Endothelial cell of umbilical vein (primary cell): ENCODE data around the gene OR52I2.

Source experiments
- CTCF ChIP-seq, 2 donors: IDR thresholded peaks; 1 replicate in 1 of 2; 2 replicates in 1 of 2; pipeline ENCODE4 v1.5.1; 2011; ENCODE audit warnings: low read length in 2 of 2, mild to moderate bottlenecking in 2 of 2, moderate library complexity in 2 of 2, control low read depth in 1 of 2, inconsistent platforms in 1 of 2, low read depth in 1 of 2; ENCODE audit not compliant: insufficient read depth in 1 of 2; ENCODE audit errors: extremely low read depth in 1 of 2
- EZH2 ChIP-seq: IDR thresholded peaks from 2 replicates; pipeline ENCODE4 v1.6.1; 2012; ENCODE audit warnings: borderline replicate concordance, low read depth, mild to moderate bottlenecking, moderate library complexity, low read length, inconsistent platforms; ENCODE audit not compliant: severe bottlenecking
- FOS ChIP-seq: IDR thresholded peaks from 2 replicates; pipeline ENCODE4 v1.6.1; 2011; ENCODE audit warnings: mild to moderate bottlenecking, low read length, moderate library complexity, borderline replicate concordance; ENCODE audit not compliant: insufficient read depth
- GATA2 ChIP-seq: IDR thresholded peaks from 2 replicates; pipeline ENCODE4 v1.7.0; 2011; ENCODE audit warnings: low read depth, mild to moderate bottlenecking, moderate library complexity, mixed read lengths, low read length; ENCODE audit not compliant: insufficient read length, insufficient read depth
- JUN ChIP-seq: IDR thresholded peaks from 2 replicates; pipeline ENCODE4 v1.6.1; 2011; ENCODE audit warnings: borderline replicate concordance, low read depth; ENCODE audit not compliant: insufficient read length, insufficient read depth
- MYC ChIP-seq: IDR thresholded peaks from one replicate; pipeline ENCODE4 v1.6.1; 2011; ENCODE audit warnings: mild to moderate bottlenecking, low read depth, low read length
- POLR2A ChIP-seq: IDR thresholded peaks from 2 replicates; pipeline ENCODE4 v1.6.1; 2012; ENCODE audit warnings: low read depth, mild to moderate bottlenecking, control low read depth, low read length
- POLR2AphosphoS5 ChIP-seq: IDR thresholded peaks from 2 replicates; pipeline ENCODE4 v1.6.1; 2012; ENCODE audit warnings: low read depth, mild to moderate bottlenecking, control low read depth, low read length, moderate library complexity; ENCODE audit not compliant: insufficient read depth
- TF ChIP-seq, protein P1 (sequence below): IDR thresholded peaks from 2 replicates; pipeline ENCODE4 v1.6.1; 2011; ENCODE audit not compliant: insufficient read depth, insufficient read length

- TF ChIP-seq CTCF (IDR thresholded peaks at IDR 0.05; ENCODE audit: extremely low read depth in 1 of 2, insufficient read depth in 1 of 2, low read depth in 1 of 2, low read length in 2 of 2) (no peak), FOS (no peak), MYC (no peak), EZH2 (no peak), POLR2A (no peak), POLR2AphosphoS5 (no peak), JUN (no peak), GATA2 (no peak)
- TF ChIP-seq, protein P1, sequence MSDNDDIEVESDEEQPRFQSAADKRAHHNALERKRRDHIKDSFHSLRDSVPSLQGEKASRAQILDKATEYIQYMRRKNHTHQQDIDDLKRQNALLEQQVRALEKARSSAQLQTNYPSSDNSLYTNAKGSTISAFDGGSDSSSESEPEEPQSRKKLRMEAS, result no peak
These were observed 36.7 kb upstream of the OR52I2 start, which contains the start of gene OR52M1 for GRCh38 chr11:4544891-4545290.
